Neural progenitor cell (in vitro differentiated cells): ENCODE measurements around the gene LGALS16. TPM values are rescaled to one million over a fixed set of nuclear protein-coding genes. Genes with fewer than 3 reads are reported as not detected.

Source experiments
- DNase-seq: peaks from one replicate; pipeline ENCODE4 v3.0.0-alpha.2; 2016; ENCODE audit warnings: low spot score
- H2AFZ ChIP-seq: fragments of 200-600 bp; sonication (generic); replicated peaks from 2 replicates; pipeline ENCODE4 v1.6.1; 2016; ENCODE audit warnings: antibody characterized with exemption
- H3F3A ChIP-seq: fragments of 200-600 bp; sonication (generic); 2 replicates; pipeline ENCODE4 v1.6.1; 2016; ENCODE audit warnings: antibody characterized with exemption, low read depth
- H3K27ac ChIP-seq: fragments of 200-600 bp; sonication (generic); 2 replicates; pipeline ENCODE4 v1.5.1; 2016; ENCODE audit warnings: mild to moderate bottlenecking
- H3K27me3 ChIP-seq: fragments of 200-600 bp; sonication (generic); 2 replicates; pipeline ENCODE4 v1.6.1; 2016; ENCODE audit warnings: mild to moderate bottlenecking, moderate library complexity
- H3K36me3 ChIP-seq: fragments of 200-600 bp; sonication (generic); 2 replicates; pipeline ENCODE4 v1.5.1; 2016
- H3K4me1 ChIP-seq: fragments of 200-600 bp; sonication (generic); 2 replicates; pipeline ENCODE4 v1.6.1; 2016; ENCODE audit warnings: mixed run types
- H3K4me2 ChIP-seq: fragments of 200-600 bp; sonication (generic); 2 replicates; pipeline ENCODE4 v1.6.1; 2016
- H3K4me3 ChIP-seq: fragments of 200-600 bp; sonication (generic); 2 replicates; pipeline ENCODE4 v1.5.1; 2016
- H3K79me2 ChIP-seq: fragments of 200-600 bp; sonication (generic); 2 replicates; pipeline ENCODE4 v1.6.1; 2016; ENCODE audit warnings: low read depth
- H3K9ac ChIP-seq: fragments of 200-600 bp; sonication (generic); 2 replicates; pipeline ENCODE4 v1.6.1; 2016
- H3K9me3 ChIP-seq: fragments of 200-600 bp; sonication (generic); 2 replicates; pipeline ENCODE4 v1.5.1; 2016; ENCODE audit warnings: low read depth
- H4K20me1 ChIP-seq: fragments of 200-600 bp; sonication (generic); 2 replicates; pipeline ENCODE4 v1.6.1; 2016; ENCODE audit warnings: low read depth
- H3K27ac Mint-ChIP-seq: 3 replicates; pipeline ENCODE4 v1.8.0; 2021; ENCODE audit warnings: mixed read lengths
- H3K27me3 Mint-ChIP-seq: 2 replicates; pipeline ENCODE4 v1.8.0; 2022; ENCODE audit warnings: low read depth, mild to moderate bottlenecking, inconsistent platforms, moderate library complexity, mixed read lengths; ENCODE audit not compliant: insufficient read depth
- H3K36me3 Mint-ChIP-seq: 3 replicates; pipeline ENCODE4 v1.8.0; 2021; ENCODE audit warnings: mixed read lengths
- H3K4me1 Mint-ChIP-seq: 3 replicates; pipeline ENCODE4 v1.8.0; 2021; ENCODE audit warnings: mixed read lengths
- H3K4me3 Mint-ChIP-seq: 3 replicates; pipeline ENCODE4 v1.8.0; 2021; ENCODE audit warnings: mild to moderate bottlenecking, moderate library complexity, mixed read lengths
- H3K9me3 Mint-ChIP-seq: 3 replicates; pipeline ENCODE4 v1.8.0; 2020; ENCODE audit warnings: mixed read lengths
- EZH2 ChIP-seq: fragments of 200-600 bp; sonication (generic); IDR thresholded peaks from 2 replicates; pipeline ENCODE4 v1.6.1; 2017; ENCODE audit warnings: antibody characterized with exemption, mild to moderate bottlenecking, moderate library complexity
- EZH2phosphoT487 ChIP-seq: fragments of 200-600 bp; sonication (generic); IDR thresholded peaks from 2 replicates; pipeline ENCODE4 v1.6.1; 2017; ENCODE audit warnings: antibody characterized with exemption
- total RNA-seq: library from RNA; depleted of rRNA; stranded (reverse); fragments of >200 nt; gene quantifications from 2 replicates; pipeline ENCODE4 v1.2.3, GENCODE V29; 2015; ENCODE audit warnings: low replicate concordance
- TF ChIP-seq, protein P1 (sequence below): fragments of 200-600 bp; sonication (generic); IDR thresholded peaks from 2 replicates; pipeline ENCODE4 v1.5.1; 2017; ENCODE audit warnings: antibody characterized with exemption, mild to moderate bottlenecking

The LGALS16 gene, protein sequence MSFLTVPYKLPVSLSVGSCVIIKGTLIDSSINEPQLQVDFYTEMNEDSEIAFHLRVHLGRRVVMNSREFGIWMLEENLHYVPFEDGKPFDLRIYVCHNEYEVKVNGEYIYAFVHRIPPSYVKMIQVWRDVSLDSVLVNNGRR
- total RNA-seq = not detected in 2 replicates

DNA sequence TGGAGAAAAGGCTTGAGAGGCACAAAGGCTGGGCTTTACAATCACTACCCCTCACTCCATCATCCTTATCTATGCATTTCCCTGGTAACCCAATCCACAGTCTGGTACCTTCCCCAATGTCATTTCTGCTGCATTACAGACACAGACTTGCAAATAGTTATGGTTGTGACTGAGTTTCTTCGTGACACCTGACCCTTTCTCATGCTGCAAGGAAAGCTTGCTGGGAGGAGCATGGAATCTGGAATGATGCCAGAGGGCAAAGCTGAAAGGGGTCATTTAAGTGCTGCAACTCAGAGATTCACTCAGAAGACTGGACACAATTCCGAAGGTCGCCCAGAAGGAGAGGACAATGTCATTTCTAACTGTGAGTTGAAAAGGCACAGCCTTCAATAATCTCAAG lies at the start of gene LGALS16:
TSS of gene LGALS16 (plus strand) at position 301 of the 400 bp plus-strand sequence. CDS start at position 350, 49 bp downstream.
- Mint-ChIP-seq H3K9me3 (no peaks in the 10 kb centered on the region), H3K4me1 (no peaks in the 10 kb centered on the region), H3K4me3 (no peak within 1 kb of the TSS), H3K36me3 (no peaks in the 10 kb centered on the region), H3K27me3 (peaks cover 10% of the 10 kb centered on the region), H3K27ac (no peak within 1 kb of the TSS)
- no peaks in the 10 kb centered on the region for H3K79me2 ChIP-seq
- H3K27ac ChIP-seq = no peak within 1 kb of the TSS
- H4K20me1 ChIP-seq = no peaks in the 10 kb centered on the region
- no peak within 1 kb of the TSS for H3K9ac ChIP-seq
- H3K4me2 ChIP-seq = no peak within 1 kb of the TSS
- no peak for DNase-seq
- H3K36me3 ChIP-seq = no peaks in the 10 kb centered on the region
- no peak within 1 kb of the TSS for H3K4me3 ChIP-seq
- no peak within 1 kb of the TSS for H2AFZ ChIP-seq
- H3F3A ChIP-seq = no peaks in the 10 kb centered on the region
- TF ChIP-seq, protein P1, sequence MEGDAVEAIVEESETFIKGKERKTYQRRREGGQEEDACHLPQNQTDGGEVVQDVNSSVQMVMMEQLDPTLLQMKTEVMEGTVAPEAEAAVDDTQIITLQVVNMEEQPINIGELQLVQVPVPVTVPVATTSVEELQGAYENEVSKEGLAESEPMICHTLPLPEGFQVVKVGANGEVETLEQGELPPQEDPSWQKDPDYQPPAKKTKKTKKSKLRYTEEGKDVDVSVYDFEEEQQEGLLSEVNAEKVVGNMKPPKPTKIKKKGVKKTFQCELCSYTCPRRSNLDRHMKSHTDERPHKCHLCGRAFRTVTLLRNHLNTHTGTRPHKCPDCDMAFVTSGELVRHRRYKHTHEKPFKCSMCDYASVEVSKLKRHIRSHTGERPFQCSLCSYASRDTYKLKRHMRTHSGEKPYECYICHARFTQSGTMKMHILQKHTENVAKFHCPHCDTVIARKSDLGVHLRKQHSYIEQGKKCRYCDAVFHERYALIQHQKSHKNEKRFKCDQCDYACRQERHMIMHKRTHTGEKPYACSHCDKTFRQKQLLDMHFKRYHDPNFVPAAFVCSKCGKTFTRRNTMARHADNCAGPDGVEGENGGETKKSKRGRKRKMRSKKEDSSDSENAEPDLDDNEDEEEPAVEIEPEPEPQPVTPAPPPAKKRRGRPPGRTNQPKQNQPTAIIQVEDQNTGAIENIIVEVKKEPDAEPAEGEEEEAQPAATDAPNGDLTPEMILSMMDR = no peak
- TF ChIP-seq EZH2phosphoT487 (no peak), EZH2 (no peak)
- no peaks in the 10 kb centered on the region for H3K9me3 ChIP-seq
- peaks cover 52% of the 10 kb centered on the region for H3K27me3 ChIP-seq
- H3K4me1 ChIP-seq = no peaks in the 10 kb centered on the region

DNA sequence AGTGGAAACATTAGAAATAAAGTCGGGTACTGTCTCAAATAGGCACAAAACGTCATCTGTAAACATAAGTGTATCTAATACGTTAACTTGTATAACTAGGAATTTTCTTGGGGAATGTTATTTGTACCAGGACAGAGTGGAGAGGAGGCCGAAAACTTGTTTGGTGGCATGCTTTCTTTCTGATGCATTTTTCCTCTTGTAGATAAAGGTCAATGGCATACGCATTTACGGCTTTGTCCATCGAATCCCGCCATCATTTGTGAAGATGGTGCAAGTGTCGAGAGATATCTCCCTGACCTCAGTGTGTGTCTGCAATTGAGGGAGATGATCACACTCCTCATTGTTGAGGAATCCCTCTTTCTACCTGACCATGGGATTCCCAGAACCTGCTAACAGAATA lies 48.7 kb upstream of the LGALS16 start:
- H3F3A ChIP-seq = no peaks in the 10 kb centered on the region
- no peak overlapping the region for H3K4me2 ChIP-seq
- H2AFZ ChIP-seq = no peak overlapping the region
- no peaks in the 10 kb centered on the region for H4K20me1 ChIP-seq
- no peak overlapping the region for H3K27ac ChIP-seq
- Mint-ChIP-seq H3K27ac (no peak overlapping the region), H3K4me3 (no peak overlapping the region), H3K36me3 (no peaks in the 10 kb centered on the region), H3K9me3 (no peaks in the 10 kb centered on the region), H3K4me1 (no peaks in the 10 kb centered on the region), H3K27me3 (peaks cover 5% of the 10 kb centered on the region)
- no peaks in the 10 kb centered on the region for H3K9me3 ChIP-seq
- H3K9ac ChIP-seq = no peak overlapping the region
- no peaks in the 10 kb centered on the region for H3K27me3 ChIP-seq
- no peak overlapping the region for H3K4me3 ChIP-seq
- DNase-seq = no peak
- no peaks in the 10 kb centered on the region for H3K36me3 ChIP-seq
- no peaks in the 10 kb centered on the region for H3K79me2 ChIP-seq
- no peaks in the 10 kb centered on the region for H3K4me1 ChIP-seq
- TF ChIP-seq EZH2phosphoT487 (no peak), EZH2 (no peak)
- TF ChIP-seq, protein P1 = no peak

DNA sequence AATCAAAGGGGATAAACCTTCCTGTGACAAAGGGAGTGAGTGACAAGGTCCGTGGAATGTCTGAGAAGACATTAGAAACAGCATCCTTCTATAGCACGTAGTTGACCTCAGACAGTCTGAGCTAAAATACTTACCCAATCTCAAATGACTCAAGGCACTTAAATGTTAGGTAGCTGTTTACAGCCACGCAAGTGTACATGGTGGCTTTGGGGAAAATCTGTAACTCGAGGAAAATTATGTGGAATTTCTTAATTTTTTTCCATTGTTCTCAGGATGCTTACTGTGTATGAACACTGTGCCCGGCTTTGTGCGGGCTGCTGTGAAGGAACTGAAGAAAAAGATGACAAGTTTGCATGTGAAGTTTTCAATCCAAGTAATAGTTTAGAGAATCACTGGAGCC lies 48.2 kb upstream of the LGALS16 start:
- Histone ChIP-seq H3K4me2 (no peak overlapping the region), H3K79me2 (no peaks in the 10 kb centered on the region), H3K27me3 (no peaks in the 10 kb centered on the region), H3K9ac (no peak overlapping the region), H4K20me1 (no peaks in the 10 kb centered on the region), H3K27ac (no peak overlapping the region), H2AFZ (no peak overlapping the region), H3K36me3 (no peaks in the 10 kb centered on the region), H3K9me3 (no peaks in the 10 kb centered on the region), H3K4me3 (no peak overlapping the region), H3K4me1 (no peaks in the 10 kb centered on the region), H3F3A (no peaks in the 10 kb centered on the region)
- Mint-ChIP-seq H3K27ac (no peak overlapping the region), H3K4me3 (no peak overlapping the region), H3K9me3 (no peaks in the 10 kb centered on the region), H3K4me1 (no peaks in the 10 kb centered on the region), H3K36me3 (no peaks in the 10 kb centered on the region), H3K27me3 (peaks cover 5% of the 10 kb centered on the region)
- TF ChIP-seq EZH2phosphoT487 (no peak), EZH2 (no peak)
- TF ChIP-seq, protein P1 = no peak
- DNase-seq = no peak
